CD14-positive monocyte (primary cell): ENCODE results near the gene SPARC. TPM values are rescaled to one million over a fixed set of nuclear protein-coding genes. Genes with fewer than 3 reads are reported as not detected.
A peak's percentile ranks its signal among the peaks of the same experiment; 100 is the strongest.

Source experiments
- DNase-seq, 3 donors: peaks; one replicate each; pipeline ENCODE4 v3.0.0-alpha.2; 2011 to 2022
- H2AFZ ChIP-seq: 2 replicates; pipeline ENCODE4 v1.6.0; 2012; ENCODE audit warnings: mild to moderate bottlenecking, low read depth, low read length, inconsistent platforms; ENCODE audit not compliant: insufficient read depth, poor library complexity, severe bottlenecking
- H3K27ac ChIP-seq, 2 donors: 1 replicate in 1 of 2; 2 replicates in 1 of 2; pipeline ENCODE4 v1.5.1; 2012 to 2013; ENCODE audit warnings: low read length in 2 of 2, control low read depth in 1 of 2, inconsistent platforms in 1 of 2, low read depth in 1 of 2, mild to moderate bottlenecking in 1 of 2
- H3K27me3 ChIP-seq, 2 donors: one replicate each; pipeline versions ENCODE4 v1.6.0 to v1.6.1; 2011 to 2013; ENCODE audit warnings: low read length in 2 of 2; ENCODE audit not compliant: control insufficient read depth in 2 of 2, insufficient read depth in 2 of 2
- H3K36me3 ChIP-seq, 2 donors: replicated peaks in 1 of 2; 1 replicate in 1 of 2; 2 replicates in 1 of 2; pipeline versions ENCODE4 v1.5.1 to v1.6.1; 2012 to 2013; ENCODE audit warnings: low read length in 2 of 2, control low read depth in 1 of 2, inconsistent platforms in 1 of 2, mild to moderate bottlenecking in 1 of 2; ENCODE audit not compliant: insufficient read depth in 2 of 2, control insufficient read depth in 1 of 2
- H3K4me1 ChIP-seq, 2 donors: 1 replicate in 1 of 2; 2 replicates in 1 of 2; pipeline versions ENCODE4 v1.5.1 to v1.6.1; 2012 to 2013; ENCODE audit warnings: low read length in 2 of 2, control low read depth in 1 of 2, inconsistent platforms in 1 of 2, mild to moderate bottlenecking in 1 of 2, moderate library complexity in 1 of 2; ENCODE audit not compliant: insufficient read depth in 2 of 2, control insufficient read depth in 1 of 2
- H3K4me2 ChIP-seq: replicated peaks from 2 replicates; pipeline ENCODE3; 2012; ENCODE audit warnings: low read length, moderate library complexity, mild to moderate bottlenecking; ENCODE audit not compliant: poor library complexity, severe bottlenecking; ENCODE audit errors: extremely low read depth
- H3K4me3 ChIP-seq, 3 experiments: fragments of 200-600 bp in 1 of 3; sonication (generic) in 1 of 3; replicated peaks in 1 of 3; 1 replicate in 2 of 3; 2 replicates in 1 of 3; pipeline ENCODE4 v1.5.1; 2011 to 2013; ENCODE audit warnings: low read length in 3 of 3, mild to moderate bottlenecking in 3 of 3, control low read depth in 2 of 3, low read depth in 2 of 3, inconsistent platforms in 1 of 3, moderate library complexity in 1 of 3
- H3K79me2 ChIP-seq: 2 replicates; pipeline ENCODE4 v1.6.0; 2012; ENCODE audit warnings: mild to moderate bottlenecking, control low read depth, inconsistent platforms, low read length, moderate library complexity; ENCODE audit not compliant: insufficient read depth
- H3K9ac ChIP-seq: 2 replicates; pipeline ENCODE4 v1.6.0; 2017; ENCODE audit warnings: low read length, mild to moderate bottlenecking; ENCODE audit not compliant: insufficient read depth, poor library complexity, severe bottlenecking
- H3K9me3 ChIP-seq, 2 donors: replicated peaks in 1 of 2; 1 replicate in 1 of 2; 2 replicates in 1 of 2; pipeline versions ENCODE4 v1.5.1 to v1.6.1; 2012 to 2013; ENCODE audit warnings: low read length in 2 of 2, control low read depth in 1 of 2; ENCODE audit not compliant: control insufficient read depth in 1 of 2, insufficient read depth in 1 of 2
- H4K20me1 ChIP-seq: 2 replicates; pipeline ENCODE4 v1.6.0; 2012; ENCODE audit warnings: mild to moderate bottlenecking, low read length, control low read depth, moderate library complexity; ENCODE audit not compliant: insufficient read depth
- H3K27ac Mint-ChIP-seq, 7 donors: one replicate each; pipeline ENCODE4 v1.8.0; 2020; ENCODE audit warnings: mild to moderate bottlenecking in 7 of 7, mixed read lengths in 7 of 7, moderate library complexity in 6 of 7, inconsistent platforms in 2 of 7
- H3K27me3 Mint-ChIP-seq, 3 donors: one replicate each; pipeline ENCODE4 v1.8.0; 2021 to 2022; ENCODE audit warnings: low read depth in 3 of 3, mild to moderate bottlenecking in 3 of 3, mixed read lengths in 3 of 3, moderate library complexity in 3 of 3, inconsistent platforms in 1 of 3
- H3K36me3 Mint-ChIP-seq, 2 donors: one replicate each; pipeline ENCODE4 v1.8.0; 2020; ENCODE audit warnings: mixed read lengths in 2 of 2, inconsistent platforms in 1 of 2, mild to moderate bottlenecking in 1 of 2
- H3K4me1 Mint-ChIP-seq: one replicate; pipeline ENCODE4 v1.8.0; 2020; ENCODE audit warnings: mild to moderate bottlenecking, mixed read lengths
- H3K4me3 Mint-ChIP-seq, 2 donors: one replicate each; pipeline ENCODE4 v1.8.0; 2020; ENCODE audit warnings: mild to moderate bottlenecking in 2 of 2, mixed read lengths in 2 of 2, moderate library complexity in 1 of 2
- H3K9me3 Mint-ChIP-seq, 7 donors: one replicate each; pipeline ENCODE4 v1.8.0; 2020 to 2022; ENCODE audit warnings: mixed read lengths in 7 of 7, mild to moderate bottlenecking in 6 of 7, moderate library complexity in 6 of 7, inconsistent platforms in 2 of 7
- WGBS: methylation state at CpG from one replicate; pipeline ENCODE4 v1.1.5; 2013; ENCODE audit warnings: missing lambda C conversion rate; ENCODE audit not compliant: insufficient coverage; 5-methylcytosine and 5-hydroxymethylcytosine counted together
- intact Hi-C, 2 donors: fragments of 100-400 bp; cut with micrococcal nuclease; formaldehyde crosslinking; loops; one replicate each; pipeline versions ENCODE4 v1.15.0 to v1.15.1; 2023
- polyA plus RNA-seq, 3 donors: library from polyadenylated mRNA; depleted of rRNA in 1 of 3; unstranded in 2 of 3; stranded (reverse) in 1 of 3; fragments of 300-500 nt in 2 of 3; fragments of >200 nt in 1 of 3; fragmentation: Illumina TruSeq in 2 of 3; gene quantifications; 1 replicate in 2 of 3; 2 replicates in 1 of 3; pipeline ENCODE4 v1.2.3, GENCODE V29; 2012 to 2021
- TF ChIP-seq, protein P1 (sequence below): fragments of 200-600 bp; IDR thresholded peaks from one replicate; pipeline ENCODE4 v1.8.0; 2022; ENCODE audit warnings: antibody characterized with exemption, mild to moderate bottlenecking

Gene SPARC
- polyA plus RNA-seq, 3 donors = 3.0 to 19.7 (median 10.7) TPM

DNA sequence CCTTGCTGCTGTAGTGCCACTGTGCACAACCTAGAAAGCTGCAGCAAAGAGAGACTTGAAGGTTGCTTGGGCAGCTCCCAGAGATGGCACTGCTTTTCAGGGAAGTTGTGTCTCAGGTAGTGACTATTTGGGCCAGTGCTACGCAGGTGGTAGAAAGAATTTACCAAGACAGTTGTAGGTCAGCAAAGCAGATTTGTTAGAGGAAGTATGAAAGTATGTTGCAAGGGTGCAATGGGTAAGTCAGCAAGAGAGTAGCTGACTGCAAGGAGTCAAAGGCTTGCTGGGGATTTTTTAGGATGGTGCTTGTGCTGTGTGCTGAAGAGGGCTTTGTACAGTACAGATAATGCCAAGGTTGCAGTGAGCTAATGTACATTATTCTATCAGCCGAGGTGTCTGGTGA lies 33.5 kb upstream of the SPARC start:
- Histone ChIP-seq H3K36me3 (no peaks in the 10 kb centered on the region), H3K4me1 (peaks cover 35 to 40% of the 10 kb centered on the region in 2 donors), H3K9me3 (no peaks in the 10 kb centered on the region), H4K20me1 (no peaks in the 10 kb centered on the region), H3K27ac (peak overlapping the region in 1 of 2 donors; percentile 3), H3K4me3 (no peak overlapping the region), H3K27me3 (no peaks in the 10 kb centered on the region), H3K9ac (no peak overlapping the region), H3K79me2 (no peaks in the 10 kb centered on the region), H2AFZ (no peak overlapping the region), H3K4me2 (no peak overlapping the region)
- H3K36me3 Mint-ChIP-seq = no peaks in the 10 kb centered on the region
- peak overlapping the region in 3 of 7 donors; percentile 0 to 78 (median 26) for H3K27ac Mint-ChIP-seq
- TF ChIP-seq, protein P1, sequence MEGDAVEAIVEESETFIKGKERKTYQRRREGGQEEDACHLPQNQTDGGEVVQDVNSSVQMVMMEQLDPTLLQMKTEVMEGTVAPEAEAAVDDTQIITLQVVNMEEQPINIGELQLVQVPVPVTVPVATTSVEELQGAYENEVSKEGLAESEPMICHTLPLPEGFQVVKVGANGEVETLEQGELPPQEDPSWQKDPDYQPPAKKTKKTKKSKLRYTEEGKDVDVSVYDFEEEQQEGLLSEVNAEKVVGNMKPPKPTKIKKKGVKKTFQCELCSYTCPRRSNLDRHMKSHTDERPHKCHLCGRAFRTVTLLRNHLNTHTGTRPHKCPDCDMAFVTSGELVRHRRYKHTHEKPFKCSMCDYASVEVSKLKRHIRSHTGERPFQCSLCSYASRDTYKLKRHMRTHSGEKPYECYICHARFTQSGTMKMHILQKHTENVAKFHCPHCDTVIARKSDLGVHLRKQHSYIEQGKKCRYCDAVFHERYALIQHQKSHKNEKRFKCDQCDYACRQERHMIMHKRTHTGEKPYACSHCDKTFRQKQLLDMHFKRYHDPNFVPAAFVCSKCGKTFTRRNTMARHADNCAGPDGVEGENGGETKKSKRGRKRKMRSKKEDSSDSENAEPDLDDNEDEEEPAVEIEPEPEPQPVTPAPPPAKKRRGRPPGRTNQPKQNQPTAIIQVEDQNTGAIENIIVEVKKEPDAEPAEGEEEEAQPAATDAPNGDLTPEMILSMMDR = no peak
- H3K27me3 Mint-ChIP-seq = peaks cover 0 to 2% (median 1%) of the 10 kb centered on the region in 3 donors
- no peak overlapping the region for H3K4me3 Mint-ChIP-seq
- peak; percentile 30 to 62 (median 40) for DNase-seq
- 20% methylated on average over 1 of the region's 2 CpGs for WGBS
- intact Hi-C loops = no loop called here
- peaks cover 43% of the 10 kb centered on the region for H3K4me1 Mint-ChIP-seq
- peaks cover 0 to 2% (median 0%) of the 10 kb centered on the region in 7 donors for H3K9me3 Mint-ChIP-seq

DNA sequence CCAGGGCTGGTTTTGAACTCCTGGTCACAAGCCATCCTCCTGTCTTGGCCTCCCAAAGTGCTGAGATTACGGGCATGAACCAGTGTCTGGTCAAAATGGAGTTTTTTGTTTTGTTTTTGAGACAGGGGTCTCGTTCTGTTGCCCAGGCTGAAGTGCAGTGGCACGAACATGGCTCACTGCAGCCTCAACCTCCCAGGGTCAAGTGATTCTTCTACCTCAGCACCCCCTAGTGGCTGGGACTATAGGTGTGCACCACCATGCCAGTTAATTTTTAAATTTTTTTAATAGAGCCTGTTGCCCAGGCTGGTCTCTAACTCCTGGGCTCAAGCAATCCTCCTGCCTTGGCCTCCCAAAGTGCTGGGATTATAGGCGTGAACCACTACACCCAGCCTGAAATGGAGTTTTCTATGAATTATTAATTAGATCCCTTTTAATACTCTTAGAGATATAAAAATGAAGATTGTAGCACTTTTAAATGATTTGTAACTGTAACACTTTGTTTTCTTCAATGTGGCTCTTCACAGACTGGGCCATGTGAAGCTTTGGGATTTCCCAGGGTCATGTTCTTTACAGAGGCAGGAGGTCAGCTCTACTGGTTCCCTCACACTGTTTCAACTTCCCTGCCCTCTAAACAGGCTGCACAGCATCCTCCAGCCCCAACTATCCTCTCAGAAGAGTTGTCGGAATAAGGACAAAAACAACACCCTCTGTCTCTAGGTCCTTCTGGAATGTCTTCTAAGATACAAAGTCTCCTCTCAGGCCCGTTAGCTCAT lies 32.7 kb upstream of the SPARC start:
- no peak overlapping the region for H3K4me3 ChIP-seq
- H3K9me3 Mint-ChIP-seq = peaks cover 0 to under 1% (median 0%) of the 10 kb centered on the region in 7 donors
- no peak overlapping the region for H3K9ac ChIP-seq
- no peaks in the 10 kb centered on the region for H3K36me3 ChIP-seq
- H3K27ac Mint-ChIP-seq = no peak overlapping the region
- H3K27me3 Mint-ChIP-seq = peaks cover 0 to 2% (median 1%) of the 10 kb centered on the region in 3 donors
- peak; percentile 11 to 47 (median 36) for DNase-seq
- no peak overlapping the region for H3K4me3 Mint-ChIP-seq
- H3K4me1 Mint-ChIP-seq = peaks cover 43% of the 10 kb centered on the region
- WGBS = 90% methylated on average over 3 of the region's 6 CpGs
- no peaks in the 10 kb centered on the region for H4K20me1 ChIP-seq
- H3K9me3 ChIP-seq = no peaks in the 10 kb centered on the region
- H3K79me2 ChIP-seq = no peaks in the 10 kb centered on the region
- peak overlapping the region in 1 of 2 donors; percentile 3 for H3K27ac ChIP-seq
- no peak overlapping the region for H2AFZ ChIP-seq
- H3K36me3 Mint-ChIP-seq = no peaks in the 10 kb centered on the region
- H3K4me2 ChIP-seq = no peak overlapping the region
- H3K4me1 ChIP-seq = peaks cover 35 to 40% of the 10 kb centered on the region in 2 donors
- intact Hi-C loops = no loop called here
- H3K27me3 ChIP-seq = no peaks in the 10 kb centered on the region
- TF ChIP-seq, protein P1 = peak; percentile 73
